Hepatic stellate cell (primary cell): ENCODE data around the gene RUVBL1.

Source experiments
- DNase-seq: peaks from one replicate; pipeline ENCODE4 v3.0.0; 2011; ENCODE audit warnings: low spot score

The RUVBL1 gene

GRCh38 chr3:128133273-128133883 is 9.8 kb upstream of the RUVBL1 start:
- no peak for DNase-seq

GRCh38 chr3:128131897-128132646 is 8.5 kb upstream of the RUVBL1 start:
- no peak for DNase-seq

DNA sequence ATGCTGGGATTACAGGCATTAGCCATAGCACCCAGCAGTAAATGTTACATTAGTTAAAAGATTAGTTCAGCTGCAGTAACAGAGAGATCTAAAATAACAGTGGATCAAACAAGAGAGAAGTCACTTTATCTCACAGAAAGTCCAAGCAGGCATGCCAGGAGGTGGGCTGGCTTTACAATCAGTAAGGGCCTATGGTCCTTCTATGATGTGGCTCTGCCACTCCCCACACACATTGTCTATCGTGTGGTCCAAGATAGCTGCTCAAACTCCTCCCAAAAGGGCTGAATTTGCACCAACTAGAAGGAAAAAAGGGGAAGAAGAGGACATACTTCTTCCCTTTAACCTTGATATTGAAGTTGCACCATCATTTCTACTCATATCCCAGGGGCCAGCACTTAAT is 4.6 kb upstream of the RUVBL1 start:
- no peak for DNase-seq

DNA sequence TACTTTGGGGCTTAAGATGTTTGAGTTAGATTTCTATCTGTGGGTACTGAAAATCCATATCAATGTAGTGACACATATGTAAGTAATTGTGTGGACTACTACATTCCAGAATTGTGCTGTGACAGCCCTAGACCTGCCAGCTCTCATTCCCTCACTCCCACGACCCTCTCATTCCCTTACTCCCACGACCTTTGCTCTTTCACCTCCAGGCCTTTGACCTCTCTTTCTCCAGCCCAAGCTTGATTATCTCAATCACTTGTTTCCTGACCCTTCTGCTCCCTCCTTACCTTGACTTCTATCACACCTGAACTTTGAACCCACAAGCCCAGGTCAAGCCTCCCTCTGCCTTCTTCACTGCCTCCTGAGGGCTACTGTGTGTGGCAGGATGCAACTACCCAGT is 3.6 kb upstream of the RUVBL1 start:
- DNase-seq: no peak

DNA sequence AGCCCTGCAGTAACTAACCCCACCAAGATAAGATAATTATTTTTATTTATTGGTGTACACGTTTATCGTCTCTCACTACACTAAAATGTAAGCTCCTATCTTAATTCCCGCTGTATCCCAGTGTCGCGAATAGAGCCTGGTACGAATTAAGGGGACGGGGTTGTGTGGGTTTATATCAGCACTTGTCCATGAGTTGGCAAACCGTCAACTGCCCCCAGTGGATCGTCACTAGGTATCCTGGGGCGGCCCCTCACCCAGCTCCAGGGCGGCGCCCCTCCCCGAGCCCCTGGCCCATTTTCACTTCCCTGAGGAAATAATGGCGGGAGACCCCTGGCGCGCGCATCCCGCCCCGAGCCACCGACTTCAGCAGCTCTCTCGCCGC is 465 bp downstream of the RUVBL1 start:
- no peak for DNase-seq

DNA sequence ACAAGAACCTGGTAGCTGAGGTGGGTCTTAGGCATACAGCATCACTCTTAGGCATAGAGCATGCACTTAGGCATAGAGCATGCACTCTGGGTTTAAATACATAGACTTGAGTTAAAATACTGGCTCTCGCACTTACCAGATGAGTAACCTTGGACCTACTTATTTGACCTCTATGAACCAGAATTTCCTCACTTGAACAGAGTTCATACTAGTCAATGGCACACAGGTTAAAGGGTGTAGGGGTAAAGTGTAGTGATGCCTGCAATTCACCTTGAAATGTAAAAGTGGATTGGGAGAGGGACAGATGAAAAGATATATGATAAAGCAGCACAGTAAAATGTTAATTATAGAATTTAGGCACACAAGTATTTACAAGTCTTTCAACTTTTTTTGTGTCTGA is 1.6 kb downstream of the RUVBL1 start:
- DNase-seq: no peak

GRCh38 chr3:128113817-128114794 is 9.5 kb downstream of the RUVBL1 start:
- DNase-seq: no peak

DNA sequence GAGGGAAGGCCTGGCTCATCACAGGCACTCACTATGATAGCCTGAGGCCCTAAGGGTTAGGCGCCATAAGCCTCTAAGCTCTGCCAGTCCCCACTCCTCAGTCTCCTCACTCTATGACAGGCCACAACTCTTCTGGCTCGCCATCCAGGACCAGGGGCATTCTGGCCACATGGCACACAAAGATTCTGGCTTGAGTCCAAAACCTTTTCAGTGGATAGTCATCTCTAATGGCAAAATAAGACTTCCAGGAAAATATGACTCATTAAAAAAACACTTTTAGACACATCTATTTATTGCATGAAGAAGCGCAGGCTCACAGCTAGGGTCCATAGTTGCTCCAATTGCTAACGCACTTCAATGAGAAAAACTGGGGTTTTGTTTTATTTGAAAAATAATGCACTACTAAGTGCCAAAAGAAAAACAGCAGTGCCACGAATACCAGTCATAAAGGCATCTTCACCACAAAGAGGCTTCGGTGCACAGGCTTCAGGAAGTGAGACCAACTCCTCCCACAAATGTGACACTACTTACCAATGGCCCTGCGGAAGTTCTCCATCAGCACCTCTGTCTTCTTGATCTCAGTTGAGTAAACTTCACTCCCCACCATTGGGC is 11.1 kb downstream of the RUVBL1 start:
- peak; percentile 79 for DNase-seq

DNA sequence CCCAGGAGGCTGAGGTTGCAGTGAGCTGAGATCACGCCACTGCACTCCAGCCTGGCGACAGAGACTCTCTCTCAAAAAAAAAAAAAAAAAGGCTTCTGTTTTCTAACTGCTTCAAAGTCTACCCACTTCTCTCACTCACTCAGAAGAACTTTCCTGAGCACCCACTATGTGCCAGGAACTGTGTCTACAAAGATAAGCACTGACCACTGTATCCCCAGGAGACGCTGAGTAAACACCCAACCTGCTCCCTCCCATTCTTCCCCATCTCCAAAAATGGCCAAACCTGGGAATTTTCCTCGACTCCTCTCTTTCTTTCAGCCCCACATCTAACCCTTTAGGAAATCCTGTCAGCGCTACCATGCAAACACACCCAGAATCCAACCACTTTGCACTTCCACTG is 12.5 kb downstream of the RUVBL1 start:
- DNase-seq: no peak

GRCh38 chr3:128107834-128108233 is 15.8 kb downstream of the RUVBL1 start:
- no peak for DNase-seq

- DNase-seq: no peak
Observed at GRCh38 chr3:128103136-128103676, 20.4 kb downstream of the RUVBL1 start.

- no peak for DNase-seq
Observed at GRCh38 chr3:128100638-128101037, 23.0 kb downstream of the RUVBL1 start.

DNA sequence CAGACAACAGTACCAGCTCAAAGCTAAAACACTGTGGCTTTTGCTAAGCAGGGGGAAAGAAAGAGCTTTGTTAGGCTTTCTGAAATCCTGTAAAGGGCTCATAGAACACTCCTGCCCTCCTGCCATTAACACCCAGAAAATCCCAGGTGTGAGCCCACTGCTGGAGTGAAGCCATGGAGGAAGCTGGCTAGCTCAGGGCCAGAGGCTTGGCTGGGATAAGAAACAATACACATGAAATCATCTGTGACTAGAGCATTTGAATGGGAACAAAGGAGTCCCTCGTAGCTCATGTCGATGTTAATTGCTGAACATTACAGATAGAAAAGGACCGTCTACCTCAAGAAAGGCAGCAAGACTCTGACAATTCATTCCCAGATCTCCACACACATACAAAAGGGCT is 23.5 kb downstream of the RUVBL1 start:
- DNase-seq: no peak

- DNase-seq: no peak
Observed at GRCh38 chr3:128098234-128098633, 25.4 kb downstream of the RUVBL1 start.

GRCh38 chr3:128095222-128095703 is 28.3 kb downstream of the RUVBL1 start:
- DNase-seq: peak; percentile 86

- no peak for DNase-seq
Observed at GRCh38 chr3:128094295-128095151, 29.1 kb downstream of the RUVBL1 start.

GRCh38 chr3:128091586-128091985 is 32.0 kb downstream of the RUVBL1 start:
- no peak for DNase-seq

DNA sequence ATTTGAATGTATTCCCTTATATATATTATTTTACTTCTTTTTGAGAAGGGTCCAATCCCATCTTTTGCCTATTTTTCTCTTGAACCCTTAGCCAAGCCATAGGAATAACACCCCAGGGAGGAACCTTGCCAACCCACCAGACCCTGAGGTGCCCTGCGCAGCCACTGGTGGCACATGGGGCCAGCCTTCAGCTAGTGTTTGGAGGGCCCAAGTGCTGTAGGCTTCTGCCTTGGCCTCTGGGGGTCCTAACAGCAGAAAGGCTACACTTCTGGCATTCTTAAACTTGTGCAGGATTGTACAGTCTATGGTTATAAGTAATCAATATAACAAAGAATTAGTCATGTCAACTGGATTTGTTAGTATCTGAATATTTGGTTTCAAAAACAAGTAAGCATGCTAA is 34.5 kb downstream of the RUVBL1 start:
- DNase-seq: no peak

- no peak for DNase-seq
Observed at GRCh38 chr3:128084675-128085021, 39.0 kb downstream of the RUVBL1 start.

GRCh38 chr3:128083980-128084674 is 39.5 kb downstream of the RUVBL1 start:
- DNase-seq: peak; percentile 44
